GM13977 (cell line): Measurements from ENCODE around the gene SLC25A25.
"Not testable (repeated sequence)": the region's sequence is repeated elsewhere in the genome, so short reads cannot be mapped to it uniquely, and the experiment has no call there.

Experiments used
- DNase-seq: peaks from one replicate; pipeline ENCODE4 v3.0.0; 2012; ENCODE audit warnings: low spot score
- in situ Hi-C: fragments of 300-500 bp; cut with MboI; formaldehyde crosslinking; loops from one replicate; pipeline ENCODE4 v1.12.0; 2022; ENCODE audit warnings: low sequenced_read_pairs, low pct_unique_long_range_greater_than_20kb, mixed read lengths, inconsistent platforms; ENCODE audit not compliant: unreplicated experiment
- TF ChIP-seq, protein P1 (sequence below): IDR thresholded peaks from 2 replicates; pipeline ENCODE4 v1.5.1; 2012; ENCODE audit warnings: mild to moderate bottlenecking, control low read depth; ENCODE audit not compliant: insufficient read depth; ENCODE audit errors: extremely low read depth, missing control alignments

SLC25A25 gene

DNA sequence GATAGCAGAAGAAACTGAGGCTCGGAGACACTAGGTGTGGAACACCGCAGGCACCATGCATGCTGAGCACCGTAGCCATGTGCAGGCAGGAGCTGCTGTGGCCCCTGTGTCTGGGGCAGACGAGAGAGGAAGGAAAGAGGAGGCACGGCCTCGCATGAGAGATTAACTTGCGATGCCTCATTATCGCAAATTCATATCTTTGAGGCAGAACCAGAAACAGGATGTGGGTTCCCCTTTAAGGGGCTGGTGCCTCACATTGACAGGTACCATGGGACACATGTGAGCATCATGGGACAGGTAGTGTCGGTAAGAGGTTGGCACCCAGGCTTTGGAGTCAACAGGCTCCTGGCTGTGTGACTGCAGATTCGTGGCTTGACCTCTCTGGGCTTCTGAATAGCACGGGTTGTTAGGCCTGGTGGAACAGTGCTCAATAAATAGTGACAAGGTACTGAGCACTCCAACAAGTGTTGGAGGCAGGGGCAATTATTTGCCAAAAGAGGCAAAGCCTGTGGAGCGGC is 41.7 kb upstream of the SLC25A25 start:
- in situ Hi-C loops, result no loop called here
- TF ChIP-seq, protein P1, sequence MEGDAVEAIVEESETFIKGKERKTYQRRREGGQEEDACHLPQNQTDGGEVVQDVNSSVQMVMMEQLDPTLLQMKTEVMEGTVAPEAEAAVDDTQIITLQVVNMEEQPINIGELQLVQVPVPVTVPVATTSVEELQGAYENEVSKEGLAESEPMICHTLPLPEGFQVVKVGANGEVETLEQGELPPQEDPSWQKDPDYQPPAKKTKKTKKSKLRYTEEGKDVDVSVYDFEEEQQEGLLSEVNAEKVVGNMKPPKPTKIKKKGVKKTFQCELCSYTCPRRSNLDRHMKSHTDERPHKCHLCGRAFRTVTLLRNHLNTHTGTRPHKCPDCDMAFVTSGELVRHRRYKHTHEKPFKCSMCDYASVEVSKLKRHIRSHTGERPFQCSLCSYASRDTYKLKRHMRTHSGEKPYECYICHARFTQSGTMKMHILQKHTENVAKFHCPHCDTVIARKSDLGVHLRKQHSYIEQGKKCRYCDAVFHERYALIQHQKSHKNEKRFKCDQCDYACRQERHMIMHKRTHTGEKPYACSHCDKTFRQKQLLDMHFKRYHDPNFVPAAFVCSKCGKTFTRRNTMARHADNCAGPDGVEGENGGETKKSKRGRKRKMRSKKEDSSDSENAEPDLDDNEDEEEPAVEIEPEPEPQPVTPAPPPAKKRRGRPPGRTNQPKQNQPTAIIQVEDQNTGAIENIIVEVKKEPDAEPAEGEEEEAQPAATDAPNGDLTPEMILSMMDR, result no peak
- peak; percentile 57 for DNase-seq

DNA sequence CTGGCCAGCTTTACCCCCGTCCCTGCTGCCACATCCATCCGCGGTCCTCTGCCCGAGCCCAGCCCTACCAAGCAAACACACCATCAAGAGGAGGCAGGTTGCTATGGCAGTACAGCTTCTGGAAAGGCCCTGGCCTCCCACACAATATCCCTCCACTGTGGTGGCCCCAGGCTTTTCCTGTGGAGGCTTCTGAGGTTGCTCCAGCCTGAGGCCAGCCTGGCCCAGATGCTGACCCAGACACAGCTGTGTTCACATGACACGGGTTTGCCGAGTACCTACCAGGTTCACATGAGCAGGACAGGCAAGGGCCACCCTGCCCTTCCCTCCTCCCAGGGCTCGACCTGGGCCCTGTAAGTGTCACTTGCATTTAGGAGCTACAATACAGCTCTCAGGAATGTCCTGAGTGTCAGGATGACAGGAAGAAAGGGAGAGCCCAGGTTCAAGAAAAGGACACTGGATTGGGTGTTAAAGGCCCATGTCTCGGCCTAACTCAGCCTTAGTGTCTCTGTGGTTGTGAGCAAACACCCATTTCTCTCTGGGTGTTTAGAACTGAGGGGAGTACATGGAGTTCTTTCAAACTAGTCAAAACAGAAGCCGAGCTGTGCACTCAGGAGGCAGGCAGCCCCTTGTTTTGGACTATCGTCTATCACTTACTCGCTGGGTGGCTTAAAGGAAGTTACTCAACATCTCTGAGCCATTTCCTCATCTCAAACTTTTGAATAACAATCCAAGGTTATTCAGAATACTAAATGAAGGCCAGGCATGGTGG is 41.1 kb upstream of the SLC25A25 start:
- TF ChIP-seq, protein P1, result no peak
- in situ Hi-C loops, result no loop called here
- DNase-seq, result no peak

DNA sequence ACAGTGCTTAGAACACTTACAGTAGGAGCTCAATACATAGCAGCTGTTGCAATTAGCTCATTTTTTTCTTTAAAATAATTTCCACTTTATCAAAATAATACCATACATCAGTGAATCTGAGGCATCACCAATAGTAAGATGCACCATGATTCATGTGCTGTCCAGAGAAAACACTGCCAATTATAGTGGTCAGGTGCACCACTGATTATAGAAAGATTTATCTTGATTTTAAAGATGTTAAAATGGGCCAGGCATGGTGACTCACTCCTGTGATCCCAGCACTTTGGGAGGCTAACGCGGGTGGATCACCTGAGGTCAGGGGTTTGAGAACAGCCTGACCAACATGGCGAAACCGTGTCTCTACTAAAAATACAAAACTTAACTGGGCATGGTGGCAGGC is 40.3 kb upstream of the SLC25A25 start:
- in situ Hi-C loops, result no loop called here

DNA sequence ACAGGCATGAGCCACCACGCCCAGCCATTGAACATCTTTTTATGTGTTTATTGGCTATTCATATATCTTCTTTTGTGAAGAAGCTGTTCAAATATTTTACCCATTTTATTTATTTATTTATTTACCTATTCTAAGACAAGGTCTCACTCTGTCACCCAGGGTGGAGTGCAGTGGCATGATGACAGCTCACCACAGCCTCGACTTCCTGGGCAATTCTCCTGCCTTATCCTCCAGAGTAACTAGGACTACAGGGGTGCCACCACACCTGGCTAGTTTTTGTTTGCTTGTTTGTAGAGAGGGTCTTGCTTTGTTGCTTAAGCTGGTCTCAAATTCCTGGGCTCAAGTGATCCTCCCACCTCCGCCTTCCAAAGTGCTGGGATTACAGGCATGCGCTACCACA is 34.4 kb upstream of the SLC25A25 start:
- in situ Hi-C loops, result loop anchor here (5.0 kb wide), 1 partner anchor 76 kb away; no protein-coding TSS in a partner anchor
- DNase-seq, result no peak
- TF ChIP-seq, protein P1, result no peak

More for the DNA sequence above, 40.3 kb upstream of the SLC25A25 start:
- TF ChIP-seq, protein P1, result no peak
- no peak for DNase-seq

DNA sequence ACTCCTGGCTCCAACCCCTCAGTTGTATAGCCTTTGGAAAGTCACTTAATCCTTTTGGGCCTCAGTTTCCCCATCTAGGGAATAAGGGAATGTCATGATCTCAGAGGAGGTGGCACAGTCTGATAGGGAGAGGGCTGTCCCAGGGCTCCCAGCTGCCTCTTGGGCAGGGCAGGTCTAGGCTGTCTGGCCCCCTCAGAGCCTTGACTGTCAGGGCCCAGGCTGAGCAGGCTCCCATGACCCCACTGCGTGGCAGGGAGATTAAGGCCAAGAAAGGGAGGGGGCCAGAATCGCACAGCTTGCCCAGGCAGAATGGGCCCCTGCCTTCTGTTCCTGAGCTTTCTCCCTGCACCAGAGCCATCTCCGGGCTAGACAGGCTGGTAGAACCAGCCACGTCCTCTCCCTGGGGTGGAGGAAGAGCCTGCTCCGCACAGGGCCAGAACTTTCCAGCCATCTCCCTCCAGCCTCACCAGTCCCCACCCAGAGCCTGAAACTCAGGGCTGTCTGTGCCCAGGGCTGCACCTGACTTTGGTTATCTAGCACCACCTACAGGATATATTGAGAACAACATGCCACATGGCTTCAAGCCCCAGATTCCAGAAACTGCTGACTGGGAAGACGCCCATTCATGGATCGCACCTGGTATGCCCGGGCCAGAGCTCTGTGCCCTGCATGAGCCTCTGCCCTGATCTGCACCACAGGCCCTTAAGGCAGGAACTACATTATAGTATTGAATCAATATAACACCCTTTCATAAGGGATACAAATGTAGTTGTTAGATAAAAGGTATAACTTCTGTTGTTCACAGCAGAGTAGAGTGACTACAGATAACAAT is 33.0 kb upstream of the SLC25A25 start:
- TF ChIP-seq, protein P1, result peak; percentile 71
- in situ Hi-C loops, result loop anchor here (5.0 kb wide), 1 partner anchor 78 kb away; no protein-coding TSS in a partner anchor
- peak; percentile 76 for DNase-seq

DNA sequence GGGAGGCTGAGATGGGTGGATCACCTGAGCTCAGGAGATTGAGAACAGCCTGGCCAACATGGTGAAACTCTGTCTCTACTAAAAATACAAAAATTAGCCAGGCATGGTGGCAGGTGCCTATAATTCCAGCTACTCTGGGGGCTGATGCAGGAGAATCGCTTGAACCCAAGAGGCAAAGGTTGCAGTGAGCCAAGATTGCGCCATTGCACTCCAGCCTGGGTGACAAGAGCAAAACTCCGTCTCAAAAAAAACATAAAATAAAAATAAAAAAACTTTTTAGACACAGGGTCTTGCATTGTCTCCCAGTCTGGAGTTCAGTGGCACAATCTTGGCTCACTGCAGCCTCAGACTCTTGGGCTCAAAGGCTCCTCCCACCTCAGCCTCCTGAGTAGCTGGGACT is 31.5 kb upstream of the SLC25A25 start:
- in situ Hi-C loops, DNase-seq: not testable (repeated sequence)

DNA sequence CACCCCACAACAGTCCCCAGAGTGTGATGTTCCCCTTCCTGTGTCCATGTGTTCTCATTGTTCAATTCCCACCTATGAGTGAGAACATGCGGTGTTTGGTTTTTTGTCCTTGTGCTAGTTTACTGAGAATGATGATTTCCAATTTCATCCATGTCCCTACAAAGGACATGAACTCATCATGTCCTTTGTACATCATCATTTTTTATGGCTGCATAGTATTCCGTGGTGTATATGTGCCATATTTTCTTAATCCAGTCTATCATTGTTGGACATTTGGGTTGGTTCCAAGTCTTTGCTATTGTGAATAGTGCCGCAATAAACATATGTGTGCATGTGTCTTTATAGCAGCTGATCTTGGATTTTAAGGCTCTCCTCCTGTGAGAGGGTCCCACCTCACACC is 27.2 kb upstream of the SLC25A25 start:
- DNase-seq, in situ Hi-C loops: not testable (repeated sequence)
